Thyroid gland (tissue), 4 donors: ENCODE measurements around the gene LAMB3.

Experiments used
- POLR2A ChIP-seq, 2 donors: fragments of 450-650 bp; IDR thresholded peaks; one replicate each; pipeline ENCODE4 v1.6.1; 2017; ENCODE audit warnings: antibody characterized with exemption in 2 of 2, mild to moderate bottlenecking in 2 of 2, moderate library complexity in 1 of 2
- TF ChIP-seq, protein P1 (sequence below), 6 experiments: fragments of 200-600 bp in 3 of 6; fragments of 450-650 bp in 3 of 6; sonication (generic) in 3 of 6; IDR thresholded peaks; one replicate each; pipeline ENCODE4 v1.5.1; 2016 to 2019; ENCODE audit warnings: antibody characterized with exemption in 6 of 6, mild to moderate bottlenecking in 2 of 6, inconsistent platforms in 1 of 6, moderate library complexity in 1 of 6

DNA sequence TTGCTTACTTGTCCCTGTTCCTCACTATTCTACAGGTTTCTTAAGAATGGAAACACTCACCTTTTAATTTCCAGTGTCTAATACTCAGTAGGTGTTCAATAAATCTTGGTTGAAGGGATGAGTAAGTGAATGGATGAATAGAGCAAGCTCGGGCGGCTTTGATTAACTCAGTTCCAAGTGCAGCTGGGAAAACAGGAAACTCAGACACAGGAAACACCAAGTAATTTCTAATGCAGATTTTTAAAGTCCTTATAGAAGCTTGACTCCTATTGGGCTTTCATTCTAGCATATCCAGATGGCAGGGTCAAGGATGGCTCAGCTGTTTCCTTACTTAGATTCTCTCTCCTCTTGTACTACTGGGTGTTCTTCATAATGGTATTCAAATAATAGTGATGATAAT is 54.7 kb downstream of the LAMB3 start:
- no peak for TF ChIP-seq POLR2A (IDR thresholded peaks at IDR 0.05)
- TF ChIP-seq, protein P1, sequence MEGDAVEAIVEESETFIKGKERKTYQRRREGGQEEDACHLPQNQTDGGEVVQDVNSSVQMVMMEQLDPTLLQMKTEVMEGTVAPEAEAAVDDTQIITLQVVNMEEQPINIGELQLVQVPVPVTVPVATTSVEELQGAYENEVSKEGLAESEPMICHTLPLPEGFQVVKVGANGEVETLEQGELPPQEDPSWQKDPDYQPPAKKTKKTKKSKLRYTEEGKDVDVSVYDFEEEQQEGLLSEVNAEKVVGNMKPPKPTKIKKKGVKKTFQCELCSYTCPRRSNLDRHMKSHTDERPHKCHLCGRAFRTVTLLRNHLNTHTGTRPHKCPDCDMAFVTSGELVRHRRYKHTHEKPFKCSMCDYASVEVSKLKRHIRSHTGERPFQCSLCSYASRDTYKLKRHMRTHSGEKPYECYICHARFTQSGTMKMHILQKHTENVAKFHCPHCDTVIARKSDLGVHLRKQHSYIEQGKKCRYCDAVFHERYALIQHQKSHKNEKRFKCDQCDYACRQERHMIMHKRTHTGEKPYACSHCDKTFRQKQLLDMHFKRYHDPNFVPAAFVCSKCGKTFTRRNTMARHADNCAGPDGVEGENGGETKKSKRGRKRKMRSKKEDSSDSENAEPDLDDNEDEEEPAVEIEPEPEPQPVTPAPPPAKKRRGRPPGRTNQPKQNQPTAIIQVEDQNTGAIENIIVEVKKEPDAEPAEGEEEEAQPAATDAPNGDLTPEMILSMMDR (IDR thresholded peaks at IDR 0.05), result no peak
